GM12878 (cell line): Measurements from ENCODE around the gene ABCB10. TPM values are rescaled to one million over a fixed set of nuclear protein-coding genes. Genes with fewer than 3 reads are reported as not detected.

Experiments used
- CBX3 ChIP-seq: fragments of 200-600 bp; sonication (generic); IDR thresholded peaks from 2 replicates; pipeline ENCODE4 v1.6.1; 2016; ENCODE audit warnings: low read depth, borderline replicate concordance
- CREM ChIP-seq: IDR thresholded peaks from 2 replicates; pipeline ENCODE4 v1.6.1; 2014; ENCODE audit warnings: antibody characterized with exemption, low read depth
- CUX1 ChIP-seq: IDR thresholded peaks from 2 replicates; pipeline ENCODE4 v1.6.1; 2012; ENCODE audit warnings: improper control_type of control experiment, low read depth, low read length; ENCODE audit not compliant: insufficient replicate concordance
- E4F1 ChIP-seq: fragments of 450-650 bp; IDR thresholded peaks from 2 replicates; pipeline ENCODE4 v1.6.1; 2018; ENCODE audit warnings: borderline replicate concordance, mild to moderate bottlenecking; ENCODE audit not compliant: partially characterized antibody
- EP300 ChIP-seq, 2 experiments: fragments of 150-350 bp in 1 of 2; IDR thresholded peaks; 2 replicates each; pipeline ENCODE4 v1.6.1; 2011 to 2012; ENCODE audit warnings: low read depth in 2 of 2, low read length in 2 of 2, borderline replicate concordance in 1 of 2, improper control_type of control experiment in 1 of 2, inconsistent platforms in 1 of 2; ENCODE audit not compliant: control insufficient read depth in 1 of 2
- GATAD2B ChIP-seq: fragments of 450-650 bp; conservative IDR thresholded peaks from 2 replicates; pipeline ENCODE4 v1.6.1; 2017; ENCODE audit warnings: low read depth, mild to moderate bottlenecking, moderate library complexity
- HDAC2 ChIP-seq: fragments of 200-600 bp; sonication (generic); IDR thresholded peaks from 2 replicates; pipeline ENCODE4 v1.6.1; 2017
- HDGF ChIP-seq: fragments of 450-650 bp; IDR thresholded peaks from 2 replicates; pipeline ENCODE4 v1.6.1; 2016; ENCODE audit warnings: antibody characterized with exemption
- IKZF1 ChIP-seq: fragments of 450-650 bp; conservative IDR thresholded peaks from 2 replicates; pipeline ENCODE4 v1.6.1; 2017; ENCODE audit warnings: antibody characterized with exemption, mild to moderate bottlenecking
- NR2F1 ChIP-seq: fragments of 450-650 bp; conservative IDR thresholded peaks from 2 replicates; pipeline ENCODE4 v1.6.1; 2017; ENCODE audit warnings: mild to moderate bottlenecking
- RAD21 ChIP-seq: IDR thresholded peaks from 2 replicates; pipeline ENCODE4 v1.6.1; 2011; ENCODE audit warnings: mild to moderate bottlenecking, low read depth, low read length, moderate library complexity; ENCODE audit not compliant: insufficient read depth
- RB1 ChIP-seq: fragments of 450-650 bp; formaldehyde crosslinking; IDR thresholded peaks from 2 replicates; pipeline ENCODE4 v1.6.1; 2017; ENCODE audit warnings: mild to moderate bottlenecking, borderline replicate concordance
- RCOR1 ChIP-seq: conservative IDR thresholded peaks from 2 replicates; pipeline ENCODE4 v1.6.1; 2012; ENCODE audit warnings: low read depth, low read length, improper control_type of control experiment
- SIN3A ChIP-seq: IDR thresholded peaks from 2 replicates; pipeline ENCODE4 v1.6.1; 2012; ENCODE audit warnings: low read depth, low read length, improper control_type of control experiment
- SMAD1 ChIP-seq: fragments of 450-650 bp; IDR thresholded peaks from 2 replicates; pipeline ENCODE4 v1.6.1; 2018; ENCODE audit warnings: mild to moderate bottlenecking, low read depth; ENCODE audit not compliant: partially characterized antibody
- SMC3 ChIP-seq: IDR thresholded peaks from 2 replicates; pipeline ENCODE4 v1.6.1; 2011; ENCODE audit warnings: low read length, improper control_type of control experiment, borderline replicate concordance
- SP1 ChIP-seq: IDR thresholded peaks from one replicate; pipeline ENCODE4 v1.6.1; 2011; ENCODE audit warnings: low read depth, low read length
- STAT3 ChIP-seq: IDR thresholded peaks from 2 replicates; pipeline ENCODE4 v1.6.1; 2011; ENCODE audit warnings: low read depth, low read length, improper control_type of control experiment
- TBL1XR1 ChIP-seq: IDR thresholded peaks from 2 replicates; pipeline ENCODE4 v1.6.1; 2012; ENCODE audit warnings: low read depth, low read length, improper control_type of control experiment
- polyA plus RNA-seq, 11 experiments: library from polyadenylated mRNA; depleted of rRNA in 4 of 11; unstranded in 6 of 11; stranded (reverse) in 5 of 11; fragments of >200 nt; fragmentation: Nextera tagmentation in 4 of 11; fragmentation: Illumina TruSeq in 1 of 11; extraction: Ambion mirVana in 4 of 11; extraction: Trizol in 1 of 11; gene quantifications; 1 replicate in 1 of 11; 2 replicates in 10 of 11; pipeline versions ENCODE4 v1.2.1 to v1.2.3, GENCODE V29; 2011 to 2016; ENCODE audit warnings: inconsistent platforms in 2 of 11, missing spikeins in 2 of 11, low read depth in 1 of 11
- total RNA-seq, 4 experiments: library from RNA; depleted of rRNA in 3 of 4; stranded (reverse); fragments of >200 nt in 3 of 4; fragmentation: Illumina TruSeq in 1 of 4; extraction: Trizol in 1 of 4; gene quantifications; 2 replicates each; pipeline versions ENCODE4 v1.2.1 to v1.2.3, GENCODE V29; 2013 to 2021
- TF ChIP-seq, protein P1 (sequence below): fragments of 450-650 bp; conservative IDR thresholded peaks from 2 replicates; pipeline ENCODE4 v1.6.1; 2017; ENCODE audit warnings: mild to moderate bottlenecking, moderate library complexity

Gene ABCB10
- total and polyA plus RNA-seq, 10 of the 15 experiments (the other 5 are each of a cell fraction or from before 2014, with no cell fraction given), result 8.0 to 30.5 (median 16.7) TPM

DNA sequence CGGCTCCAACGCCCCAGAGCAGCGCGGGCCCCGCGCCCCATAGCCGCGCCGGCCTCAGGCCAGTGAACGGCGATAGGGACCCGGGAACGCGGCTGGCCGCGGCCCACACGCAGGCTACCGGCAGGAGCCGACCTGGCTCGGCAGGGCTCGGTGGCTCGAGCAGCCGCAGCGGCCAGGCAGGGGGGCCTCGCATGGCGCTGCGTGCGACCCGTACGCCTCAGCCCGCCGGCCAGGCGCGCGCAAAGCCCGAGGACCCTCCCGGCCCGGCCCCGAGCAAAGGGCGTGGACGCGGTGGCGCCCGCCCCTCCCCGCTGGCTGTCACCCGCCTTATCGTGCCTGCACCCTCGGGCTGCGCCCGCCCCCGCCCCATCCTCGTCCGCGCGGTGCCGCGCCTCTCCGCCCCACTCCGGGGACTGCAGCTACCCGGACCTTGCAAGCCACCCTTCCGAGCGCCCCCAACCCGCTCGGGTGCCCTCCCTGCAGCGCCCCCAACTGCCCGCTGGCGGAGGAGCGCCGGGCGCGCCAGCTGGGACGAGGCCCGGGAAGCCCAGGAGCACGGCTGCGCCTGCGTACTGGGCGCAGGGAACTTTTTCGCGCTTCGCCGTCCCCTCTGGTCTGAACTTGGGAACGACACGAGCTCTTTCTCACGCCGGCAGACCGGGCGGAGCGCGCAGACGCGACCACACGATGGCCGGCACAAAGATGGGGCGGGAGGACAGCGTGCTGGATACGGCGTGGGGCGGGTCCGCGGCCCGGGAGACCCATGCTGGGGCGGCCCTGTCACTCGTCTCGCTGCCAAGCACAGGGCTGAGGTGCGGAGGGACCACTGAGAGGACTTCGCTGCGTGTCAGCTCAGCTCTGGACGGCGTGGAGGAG, at the start of gene ABCB10 (continued):
- TF ChIP-seq STAT3 (no peak), SP1 (peak; percentile 60), CBX3 (no peak), RCOR1 (0 out of 2 replicates have a peak, but pooled peaks have one; percentile 45), E4F1 (peak; percentile 35), GATAD2B (peak; percentile 86), SMC3 (0 out of 2 replicates have a peak, but pooled peaks have one; percentile 1), IKZF1 (peak; percentile 93), NR2F1 (peak; percentile 38; the same call in 1 of the 2 replicates), EP300 (IDR thresholded peaks at IDR 0.05; ENCODE audit: borderline replicate concordance in 1 of 2, control insufficient read depth in 1 of 2, low read depth in 2 of 2, low read length in 2 of 2) (no peak), SMAD1 (no peak), HDAC2 (no peak), SIN3A (0 out of 2 replicates have a peak, but pooled peaks have one; percentile 84), RB1 (peak; percentile 76; the same call in 1 of the 2 replicates), HDGF (peak; percentile 79; the same call in 1 of the 2 replicates), CUX1 (peak; percentile 40), TBL1XR1 (0 out of 2 replicates have a peak, but pooled peaks have one; percentile 13), CREM (peak; percentile 59; the same call in 1 of the 2 replicates), RAD21 (peak; percentile 47; the same call in 1 of the 2 replicates)
- TF ChIP-seq, protein P1, sequence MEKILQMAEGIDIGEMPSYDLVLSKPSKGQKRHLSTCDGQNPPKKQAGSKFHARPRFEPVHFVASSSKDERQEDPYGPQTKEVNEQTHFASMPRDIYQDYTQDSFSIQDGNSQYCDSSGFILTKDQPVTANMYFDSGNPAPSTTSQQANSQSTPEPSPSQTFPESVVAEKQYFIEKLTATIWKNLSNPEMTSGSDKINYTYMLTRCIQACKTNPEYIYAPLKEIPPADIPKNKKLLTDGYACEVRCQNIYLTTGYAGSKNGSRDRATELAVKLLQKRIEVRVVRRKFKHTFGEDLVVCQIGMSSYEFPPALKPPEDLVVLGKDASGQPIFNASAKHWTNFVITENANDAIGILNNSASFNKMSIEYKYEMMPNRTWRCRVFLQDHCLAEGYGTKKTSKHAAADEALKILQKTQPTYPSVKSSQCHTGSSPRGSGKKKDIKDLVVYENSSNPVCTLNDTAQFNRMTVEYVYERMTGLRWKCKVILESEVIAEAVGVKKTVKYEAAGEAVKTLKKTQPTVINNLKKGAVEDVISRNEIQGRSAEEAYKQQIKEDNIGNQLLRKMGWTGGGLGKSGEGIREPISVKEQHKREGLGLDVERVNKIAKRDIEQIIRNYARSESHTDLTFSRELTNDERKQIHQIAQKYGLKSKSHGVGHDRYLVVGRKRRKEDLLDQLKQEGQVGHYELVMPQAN, result peak; percentile 74
- TF ChIP-seq, all 136 proteins: peak for 55
